GM18909 (cell line): Measurements from ENCODE around the gene RRAGD.
"Not testable (repeated sequence)": the region's sequence is repeated elsewhere in the genome, so short reads cannot be mapped to it uniquely, and the experiment has no call there.

ENCODE experiments used
- ATAC-seq: cut with Tn5 transposase; IDR thresholded peaks from one replicate; pipeline ENCODE4 v1.9.1; 2021; ENCODE audit warnings: mild to moderate bottlenecking; ENCODE audit not compliant: unreplicated experiment, poor library complexity

Gene RRAGD

GRCh38 chr6:89413006-89413400 is 930 bp upstream of the RRAGD start:
- ATAC-seq = no peak

- peak; percentile 46 for ATAC-seq
These were observed 665 bp downstream of the RRAGD start for GRCh38 chr6:89411145-89412070.

- no peak for ATAC-seq
These were observed 1.3 kb downstream of the RRAGD start for GRCh38 chr6:89410788-89411144.

GRCh38 chr6:89410231-89410761 is 1.8 kb downstream of the RRAGD start:
- peak; percentile 25 for ATAC-seq

DNA sequence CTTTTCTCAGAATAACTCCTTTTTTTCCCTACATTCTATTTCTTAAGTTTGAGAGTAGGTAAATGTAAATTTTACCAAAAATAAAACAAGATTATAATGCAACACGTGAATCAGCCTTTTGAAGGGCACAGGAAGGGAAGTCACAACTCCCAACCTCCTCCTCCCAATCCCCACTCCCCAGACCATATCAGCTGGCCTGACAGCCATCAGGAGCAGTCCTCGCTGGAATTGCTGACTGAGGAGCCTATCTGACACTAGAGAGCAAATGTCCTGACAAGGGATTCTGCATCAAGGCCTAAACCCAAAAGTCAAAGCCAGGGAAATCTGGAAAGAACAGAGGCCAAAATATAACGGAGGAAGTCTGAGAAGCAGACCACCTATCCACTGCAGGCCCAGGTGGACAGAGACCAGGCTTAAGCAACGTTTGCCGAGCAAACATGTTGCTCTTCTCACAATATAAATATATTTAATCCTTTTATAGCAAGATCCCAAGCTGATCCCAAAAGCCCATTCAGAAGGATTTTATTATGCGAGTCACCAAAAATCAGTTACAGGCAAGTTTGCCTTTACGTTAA is 2.5 kb downstream of the RRAGD start:
- ATAC-seq = no peak

- no peak for ATAC-seq
These were observed 5.9 kb downstream of the RRAGD start for GRCh38 chr6:89406141-89406540.

DNA sequence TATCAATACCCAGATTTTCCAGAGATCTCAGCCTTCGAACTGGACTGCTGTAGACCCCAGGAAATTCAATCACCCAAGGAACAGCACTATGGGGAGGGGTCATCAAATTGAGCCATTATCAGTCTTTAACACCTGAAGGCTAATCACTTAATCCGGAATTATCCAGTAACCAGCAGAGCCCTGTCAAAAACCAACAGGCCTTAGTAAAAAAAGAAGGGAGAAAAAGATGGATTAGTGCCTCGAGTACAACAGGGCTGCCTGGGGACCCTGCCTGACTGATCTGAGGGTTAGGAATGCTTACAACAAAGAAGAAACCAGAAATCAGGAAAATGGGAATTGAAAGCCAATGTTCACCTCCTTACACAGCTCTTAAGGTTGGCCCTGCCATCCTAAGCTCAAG is 7.6 kb downstream of the RRAGD start:
- no peak for ATAC-seq

- ATAC-seq = no peak
These were observed 9.3 kb downstream of the RRAGD start for GRCh38 chr6:89402776-89403175.

DNA sequence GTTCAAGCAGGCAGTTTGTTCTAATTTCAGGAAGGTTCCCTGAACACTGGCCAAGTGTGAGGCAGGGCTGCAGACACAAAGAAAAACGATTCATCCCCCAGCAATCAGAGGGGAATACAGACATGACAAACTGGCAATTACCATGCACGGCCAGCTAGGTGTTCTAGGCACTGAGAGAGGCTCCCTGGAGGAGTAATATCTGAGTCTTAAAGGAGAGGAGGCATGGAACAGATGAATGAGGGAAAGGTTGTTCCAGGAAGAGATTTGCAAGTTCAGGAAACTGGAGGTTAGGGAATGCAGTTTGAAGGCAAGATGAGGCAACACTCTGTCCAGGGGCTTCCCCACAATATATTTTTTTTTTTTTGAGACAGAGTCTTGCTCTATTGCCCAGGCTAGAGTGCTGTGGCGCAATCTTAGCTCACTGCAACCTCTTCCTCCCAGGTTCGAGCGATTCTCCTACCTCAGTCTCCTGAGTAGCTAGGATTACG is 11.1 kb downstream of the RRAGD start:
- no peak for ATAC-seq

- ATAC-seq = no peak
These were observed 12.0 kb downstream of the RRAGD start for GRCh38 chr6:89400050-89400449.

- ATAC-seq = no peak
These were observed 13.1 kb downstream of the RRAGD start for GRCh38 chr6:89398762-89399525.

DNA sequence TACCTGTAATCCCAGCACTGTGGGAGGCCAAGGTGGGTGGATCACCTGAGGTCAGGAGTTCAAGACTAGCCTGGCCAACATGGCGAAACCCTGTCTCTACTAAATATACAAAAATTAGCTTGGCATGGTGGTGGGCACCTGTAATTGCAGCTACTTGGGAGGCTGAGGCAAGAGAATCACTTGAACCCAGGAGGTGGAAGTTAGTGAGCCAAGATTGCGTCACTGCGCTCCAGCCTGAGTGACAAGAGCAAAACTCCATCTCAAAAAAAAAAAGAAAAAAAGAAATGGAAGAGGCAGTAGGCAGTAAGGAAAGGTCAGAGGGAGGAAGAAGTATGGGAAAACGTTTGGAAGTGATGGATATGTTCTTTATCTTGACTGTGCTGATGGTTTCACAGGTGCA is 14.2 kb downstream of the RRAGD start:
- ATAC-seq = not testable (repeated sequence)

DNA sequence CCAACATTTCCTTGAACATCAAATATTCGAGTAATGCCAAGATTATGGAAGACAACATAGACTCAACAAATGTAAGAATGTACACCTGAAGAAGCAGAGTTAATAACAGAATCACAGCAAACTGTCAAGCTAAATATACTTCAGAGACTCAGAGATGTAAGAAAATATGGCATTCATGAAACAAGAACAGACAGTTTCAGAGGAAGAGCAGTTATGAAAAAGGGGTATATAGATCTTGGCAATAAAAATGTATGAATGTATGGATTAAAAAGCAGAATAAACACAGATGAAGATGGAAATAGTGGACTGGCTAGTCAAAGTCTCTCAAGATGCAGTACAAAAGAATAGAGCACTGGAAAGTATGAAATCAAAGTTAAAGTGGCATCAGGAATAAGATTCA is 18.4 kb downstream of the RRAGD start:
- no peak for ATAC-seq

GRCh38 chr6:89392823-89393222 is 19.2 kb downstream of the RRAGD start:
- ATAC-seq = no peak

DNA sequence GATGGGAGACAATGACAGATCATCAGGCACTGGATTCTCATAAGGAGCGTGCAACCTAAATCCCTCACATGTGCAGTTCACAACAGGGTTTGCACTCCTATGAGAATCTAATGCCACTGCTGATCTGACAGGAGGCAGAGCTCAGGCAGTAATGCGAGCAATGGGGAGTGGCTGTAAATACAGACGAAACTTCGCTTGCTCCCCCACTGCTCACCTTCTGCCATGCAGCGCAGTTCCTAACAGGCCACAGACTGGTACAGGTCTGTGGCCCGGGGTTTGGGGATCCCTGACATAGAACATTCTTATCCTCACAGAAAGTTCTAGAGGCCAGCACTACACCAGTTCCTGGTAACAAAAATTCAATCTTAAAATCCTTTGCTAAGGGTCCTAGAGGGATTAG is 23.2 kb downstream of the RRAGD start:
- no peak for ATAC-seq

DNA sequence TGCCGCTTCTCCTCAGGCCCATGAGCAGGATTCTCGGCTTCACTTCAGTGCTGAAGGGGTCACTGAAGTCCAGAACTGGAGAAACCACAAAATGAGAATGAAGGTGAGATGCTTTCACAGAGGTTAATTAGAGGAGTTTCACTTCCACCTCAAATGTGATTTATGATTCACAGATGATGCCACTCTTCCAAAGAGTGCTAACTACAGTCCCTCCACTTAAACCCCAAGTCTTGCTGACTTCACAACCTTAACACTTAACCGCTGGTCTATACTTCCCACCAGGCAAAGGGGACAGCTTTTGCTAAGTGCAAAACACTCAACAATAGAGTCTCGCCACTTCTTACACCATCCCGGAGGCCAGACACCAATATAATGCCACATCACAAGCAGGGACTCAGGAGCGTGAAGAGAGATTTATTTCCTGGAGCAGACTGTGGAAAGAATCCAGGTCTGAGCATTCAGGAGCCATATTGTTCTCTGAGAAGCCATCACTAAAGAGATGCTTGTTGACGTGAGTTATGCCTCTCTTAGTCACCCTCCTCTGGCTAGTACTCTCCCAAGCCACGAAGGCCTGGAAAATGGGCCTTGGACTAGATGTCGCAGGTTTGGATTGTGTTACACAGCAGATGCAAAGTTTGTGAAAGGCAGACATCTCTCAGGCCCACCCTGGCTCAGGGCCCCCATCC is 24.4 kb downstream of the RRAGD start:
- ATAC-seq = peak; percentile 97

DNA sequence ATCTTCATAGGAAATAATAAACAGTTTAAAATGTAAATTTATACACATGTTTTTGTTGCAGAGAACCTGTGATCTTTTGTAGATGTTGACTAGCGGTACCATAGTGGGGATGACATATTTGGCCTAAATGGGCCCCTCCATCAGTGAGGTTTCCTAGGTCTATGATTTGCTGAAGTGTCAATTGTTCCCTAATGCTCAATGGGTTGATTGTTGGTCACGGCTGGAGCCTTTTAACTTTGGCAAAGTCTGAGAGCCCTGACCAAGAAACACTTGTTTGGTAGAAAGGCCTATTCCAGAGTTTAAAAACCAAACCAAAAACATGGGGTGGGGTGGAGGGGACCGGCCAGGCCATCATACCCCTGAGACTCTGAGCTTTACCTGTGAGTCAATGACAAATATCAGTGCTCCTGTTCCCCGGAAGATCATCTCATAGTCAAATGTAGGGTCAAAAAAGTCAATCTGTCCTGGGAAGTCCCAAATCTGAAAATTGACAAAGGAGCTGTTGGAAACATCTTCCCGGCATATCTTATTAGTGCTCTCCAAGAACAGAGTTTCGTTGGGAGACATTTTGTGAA is 25.1 kb downstream of the RRAGD start:
- ATAC-seq = peak; percentile 36

- no peak for ATAC-seq
These were observed 26.2 kb downstream of the RRAGD start for GRCh38 chr6:89385846-89386245.

- ATAC-seq = no peak
These were observed 26.9 kb downstream of the RRAGD start for GRCh38 chr6:89385156-89385667.

- ATAC-seq = no peak
These were observed 31.0 kb downstream of the RRAGD start for GRCh38 chr6:89381031-89381430.
